Colonic mucosa (tissue), 4 donors: ENCODE data around the gene RNU7-1. TPM values are rescaled to one million over a fixed set of nuclear protein-coding genes. Genes with fewer than 3 reads are reported as not detected.

Experiments
- DNase-seq: peaks from one replicate; pipeline ENCODE4 v3.0.0-alpha.2; 2020
- H3K27ac ChIP-seq: fragments of 200-600 bp; one replicate; pipeline ENCODE4 v1.8.0; 2021
- H3K27me3 ChIP-seq: fragments of 200-600 bp; one replicate; pipeline ENCODE4 v1.8.0; 2021
- H3K36me3 ChIP-seq: fragments of 200-600 bp; one replicate; pipeline ENCODE4 v1.8.0; 2021
- H3K4me1 ChIP-seq: fragments of 200-600 bp; one replicate; pipeline ENCODE4 v1.8.0; 2021; ENCODE audit warnings: mild to moderate bottlenecking
- H3K4me3 ChIP-seq: fragments of 200-600 bp; one replicate; pipeline ENCODE4 v1.8.0; 2021
- H3K9ac ChIP-seq, 2 donors: one replicate each; pipeline ENCODE4 v1.7.0; 2013; ENCODE audit warnings: control low read depth in 2 of 2, low read depth in 2 of 2, low read length in 2 of 2
- H3K9me3 ChIP-seq: fragments of 200-600 bp; one replicate; pipeline ENCODE4 v1.8.0; 2021
- CTCF ChIP-seq: fragments of 200-600 bp; IDR thresholded peaks from one replicate; pipeline ENCODE4 v1.8.0; 2022; ENCODE audit warnings: antibody characterized with exemption, mild to moderate bottlenecking
- intact Hi-C: fragments of 100-400 bp; cut with DNase I; formaldehyde crosslinking; loops from one replicate; pipeline ENCODE4 v1.14.1; 2022
- total RNA-seq, 2 donors: library from RNA; stranded (reverse); fragmentation: NEBNext Ultra II Directional in 1 of 2; extraction: Animal tissue kit (Norgen Biotek cat#: 25700) in 1 of 2; gene quantifications; one replicate each; pipeline ENCODE4 v1.2.1, GENCODE V29; 2021
- donor health status: healthy.
- donor health status: DM: no; HTN: no; CAD: no.
- donor health status: DM: no; HTN: no; CAD: no.

The RNU7-1 gene
- total RNA-seq, 2 donors from 2014 or later = not detected

- TF ChIP-seq CTCF = no peak
- peak overlapping the region; percentile 74 for H3K9ac ChIP-seq
- H3K4me3 ChIP-seq = peak overlapping the region; percentile 38
- no peaks in the 10 kb centered on the region for H3K36me3 ChIP-seq
- peak overlapping the region; percentile 80 for H3K27ac ChIP-seq
- H3K9me3 ChIP-seq = no peaks in the 10 kb centered on the region
- no peaks in the 10 kb centered on the region for H3K4me1 ChIP-seq
- intact Hi-C loops = no loop called here
- no peak for DNase-seq
- no peaks in the 10 kb centered on the region for H3K27me3 ChIP-seq
These were observed 8.0 kb downstream of the RNU7-1 start for GRCh38 chr12:6951551-6952120.

GRCh38 chr12:6952121-6952862 lies 8.7 kb downstream of the RNU7-1 start:
- H3K9me3 ChIP-seq = no peaks in the 10 kb centered on the region
- H3K4me3 ChIP-seq = peak overlapping the region; percentile 38
- no peaks in the 10 kb centered on the region for H3K36me3 ChIP-seq
- H3K27ac ChIP-seq = peak overlapping the region; percentile 80
- DNase-seq = no peak
- H3K4me1 ChIP-seq = no peaks in the 10 kb centered on the region
- intact Hi-C loops = no loop called here
- TF ChIP-seq CTCF = no peak
- H3K27me3 ChIP-seq = no peaks in the 10 kb centered on the region
- H3K9ac ChIP-seq = peak overlapping the region; percentile 74

GRCh38 chr12:6952863-6953441 lies 9.3 kb downstream of the RNU7-1 start:
- DNase-seq = no peak
- H3K27me3 ChIP-seq = no peaks in the 10 kb centered on the region
- no peaks in the 10 kb centered on the region for H3K9me3 ChIP-seq
- H3K27ac ChIP-seq = peak overlapping the region; percentile 80
- intact Hi-C loops = no loop called here
- no peaks in the 10 kb centered on the region for H3K4me1 ChIP-seq
- no peak for TF ChIP-seq CTCF
- H3K9ac ChIP-seq = peak overlapping the region; percentile 68 to 74
- peak overlapping the region; percentile 38 for H3K4me3 ChIP-seq
- no peaks in the 10 kb centered on the region for H3K36me3 ChIP-seq

GRCh38 chr12:6953442-6954315 lies 10.1 kb downstream of the RNU7-1 start:
- H3K36me3 ChIP-seq = no peaks in the 10 kb centered on the region
- peak overlapping the region; percentile 80 for H3K27ac ChIP-seq
- intact Hi-C loops = no loop called here
- peak overlapping the region; percentile 38 for H3K4me3 ChIP-seq
- no peaks in the 10 kb centered on the region for H3K27me3 ChIP-seq
- H3K9me3 ChIP-seq = no peaks in the 10 kb centered on the region
- TF ChIP-seq CTCF = no peak
- DNase-seq = peak; percentile 72
- no peaks in the 10 kb centered on the region for H3K4me1 ChIP-seq
- H3K9ac ChIP-seq = peak overlapping the region; percentile 68 to 74
